HFFc6 (cell line): ENCODE results near the gene CDK14. TPM values are rescaled to one million over a fixed set of nuclear protein-coding genes. Genes with fewer than 3 reads are reported as not detected.

ENCODE experiments used
- DNase-seq: peaks from one replicate; pipeline ENCODE4 v3.0.0-alpha.2; 2018
- H3K27ac Mint-ChIP-seq: 2 replicates; pipeline ENCODE4 v1.8.0; 2020; ENCODE audit warnings: mild to moderate bottlenecking, mixed read lengths
- H3K27me3 Mint-ChIP-seq: 2 replicates; pipeline ENCODE4 v1.8.0; 2021; ENCODE audit warnings: mild to moderate bottlenecking, moderate library complexity, mixed read lengths; ENCODE audit not compliant: insufficient read depth
- H3K36me3 Mint-ChIP-seq: 2 replicates; pipeline ENCODE4 v1.8.0; 2021; ENCODE audit warnings: low read depth, mixed read lengths
- H3K4me1 Mint-ChIP-seq: 2 replicates; pipeline ENCODE4 v1.8.0; 2020; ENCODE audit warnings: low read depth, mixed read lengths
- H3K4me3 Mint-ChIP-seq: 2 replicates; pipeline ENCODE4 v1.8.0; 2020; ENCODE audit warnings: mild to moderate bottlenecking, moderate library complexity, mixed read lengths
- H3K9me3 Mint-ChIP-seq: 2 replicates; pipeline ENCODE4 v1.8.0; 2020; ENCODE audit warnings: mild to moderate bottlenecking, mixed read lengths
- CTCF ChIP-seq: fragments of 200-600 bp; sonication (generic); IDR thresholded peaks from 2 replicates; pipeline ENCODE4 v1.5.0; 2021; ENCODE audit warnings: antibody characterized with exemption, mild to moderate bottlenecking
- total RNA-seq, 6 experiments: library from RNA; stranded (reverse); fragmentation: NEBNext Ultra II Directional; extraction: Animal tissue kit (Norgen Biotek cat#: 25700); gene quantifications; 2 replicates in 1 of 6; 3 replicates in 5 of 6; pipeline ENCODE4 v1.2.3, GENCODE V29; 2021

The CDK14 gene
- total RNA-seq, 6 experiments from 2014 or later: 18.4 to 28.6 (median 27.2) TPM

DNA sequence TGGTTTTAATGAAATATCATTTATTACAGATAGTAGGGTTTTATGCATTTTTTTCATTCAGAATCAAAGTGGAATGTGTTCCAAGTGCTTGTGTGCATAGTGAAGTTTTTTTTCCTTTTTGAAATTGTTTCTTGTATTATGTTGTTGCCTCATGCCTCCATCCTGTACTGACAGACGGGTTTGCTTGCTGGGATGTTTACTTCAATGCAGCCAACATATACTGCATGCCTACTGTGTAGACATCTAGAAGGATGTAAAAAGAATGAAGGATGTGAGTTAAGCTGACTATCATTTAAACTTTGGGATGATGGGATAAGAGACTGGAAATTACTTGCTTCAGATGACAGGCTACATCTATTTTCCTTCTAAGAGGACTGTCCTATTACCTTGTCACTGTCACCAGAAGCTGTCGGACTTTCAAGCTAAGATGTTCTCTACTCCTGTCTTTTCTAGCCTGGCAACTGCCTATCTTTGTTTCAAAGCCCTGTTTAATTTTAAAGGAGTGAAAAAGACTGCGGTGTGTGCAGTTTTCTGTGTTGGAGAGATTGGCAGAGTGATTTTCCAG, 243.7 kb downstream of the CDK14 start:
- peaks cover 18% of the 10 kb centered on the region for H3K9me3 Mint-ChIP-seq
- H3K4me3 Mint-ChIP-seq: no peak overlapping the region
- no peak overlapping the region for H3K27ac Mint-ChIP-seq
- no peak for TF ChIP-seq CTCF
- DNase-seq: no peak
- H3K36me3 Mint-ChIP-seq: peaks cover 27% of the 10 kb centered on the region
- no peaks in the 10 kb centered on the region; the same call in 1 of the 2 replicates for H3K27me3 Mint-ChIP-seq
- H3K4me1 Mint-ChIP-seq: peaks cover 16% of the 10 kb centered on the region

GRCh38 chr7:90841759-90842429, 245.8 kb downstream of the CDK14 start:
- H3K9me3 Mint-ChIP-seq: peaks cover 18% of the 10 kb centered on the region
- no peak for DNase-seq
- no peak overlapping the region for H3K27ac Mint-ChIP-seq
- TF ChIP-seq CTCF: no peak
- H3K27me3 Mint-ChIP-seq: no peaks in the 10 kb centered on the region; the same call in 1 of the 2 replicates
- peaks cover 6% of the 10 kb centered on the region; the same call in 1 of the 2 replicates for H3K4me1 Mint-ChIP-seq
- H3K4me3 Mint-ChIP-seq: no peak overlapping the region
- peaks cover 26% of the 10 kb centered on the region for H3K36me3 Mint-ChIP-seq

DNA sequence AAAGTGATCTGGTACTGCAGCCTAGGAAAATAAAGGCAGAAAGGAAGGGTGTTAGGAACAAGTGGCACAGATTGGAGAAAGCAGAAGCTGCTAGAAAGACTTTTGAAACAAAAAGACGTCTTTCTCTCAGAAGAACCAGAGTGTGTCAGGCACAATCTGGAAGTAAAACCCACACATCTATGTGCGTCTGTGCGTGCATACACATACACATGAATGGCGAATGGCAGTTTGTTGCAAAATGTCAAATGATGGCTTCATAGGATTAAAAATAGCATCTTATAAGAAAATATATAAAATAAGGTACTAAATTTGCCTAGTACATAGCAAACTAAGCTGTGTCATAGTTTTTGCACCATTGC, 246.3 kb downstream of the CDK14 start:
- peaks cover 18% of the 10 kb centered on the region for H3K9me3 Mint-ChIP-seq
- no peak overlapping the region for H3K4me3 Mint-ChIP-seq
- H3K27me3 Mint-ChIP-seq: no peaks in the 10 kb centered on the region; the same call in 1 of the 2 replicates
- DNase-seq: no peak
- no peak overlapping the region for H3K27ac Mint-ChIP-seq
- peaks cover 26% of the 10 kb centered on the region for H3K36me3 Mint-ChIP-seq
- TF ChIP-seq CTCF: no peak
- peaks cover 6% of the 10 kb centered on the region; the same call in 1 of the 2 replicates for H3K4me1 Mint-ChIP-seq

DNA sequence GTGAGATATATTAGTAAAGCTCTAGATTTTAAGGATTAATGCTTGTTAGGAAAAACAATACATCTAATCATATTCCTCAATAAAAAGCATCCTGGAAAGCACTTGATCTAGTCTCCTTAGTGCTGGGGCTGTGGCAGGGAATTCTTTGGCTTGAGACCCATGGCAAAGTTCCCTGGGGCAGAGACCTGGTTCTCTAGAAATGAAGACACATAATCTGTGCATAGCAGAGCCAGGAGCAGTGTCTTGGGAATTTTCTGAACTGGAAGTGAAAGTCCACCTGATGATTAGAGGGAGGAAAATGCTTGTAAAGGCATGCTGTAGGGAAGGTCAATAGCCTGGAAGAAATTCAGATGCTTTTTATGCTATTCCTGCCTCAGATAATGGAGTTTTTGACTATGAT, 247.4 kb downstream of the CDK14 start:
- Mint-ChIP-seq H3K27me3 (no peaks in the 10 kb centered on the region; the same call in 1 of the 2 replicates), H3K4me3 (no peak overlapping the region), H3K27ac (no peak overlapping the region), H3K36me3 (peaks cover 17% of the 10 kb centered on the region), H3K9me3 (peaks cover 9% of the 10 kb centered on the region), H3K4me1 (peaks cover 6% of the 10 kb centered on the region; the same call in 1 of the 2 replicates)
- no peak for TF ChIP-seq CTCF
- no peak for DNase-seq

DNA sequence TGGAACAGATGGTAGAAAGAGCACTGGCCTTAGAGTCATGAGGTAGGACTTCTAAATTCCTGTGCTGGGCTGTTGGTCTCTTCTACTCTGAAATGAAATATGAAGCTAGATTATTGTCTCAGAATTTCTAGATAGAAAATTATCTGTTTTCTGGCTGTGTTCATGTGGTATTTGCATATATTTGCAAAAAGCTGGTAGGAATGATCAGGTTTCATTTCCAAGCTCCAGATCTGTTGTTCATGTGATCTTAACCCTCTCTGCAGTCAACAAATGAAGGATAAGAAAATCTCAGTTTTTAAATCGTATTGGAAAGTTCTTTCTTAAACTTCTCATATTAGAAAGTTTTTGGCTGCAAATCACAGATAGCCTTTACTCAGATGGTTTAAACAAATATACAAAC, 248.3 kb downstream of the CDK14 start:
- no peak for DNase-seq
- Mint-ChIP-seq H3K27me3 (no peaks in the 10 kb centered on the region), H3K4me1 (peaks cover 6% of the 10 kb centered on the region; the same call in 1 of the 2 replicates), H3K27ac (no peak overlapping the region), H3K36me3 (peaks cover 8% of the 10 kb centered on the region), H3K9me3 (no peaks in the 10 kb centered on the region), H3K4me3 (no peak overlapping the region)
- TF ChIP-seq CTCF: no peak
